ENCODE measurements around the gene JTB. TPM values are rescaled to one million over a fixed set of nuclear protein-coding genes. Genes with fewer than 3 reads are reported as not detected.
A peak's percentile ranks its signal among the peaks of the same experiment; 100 is the strongest.
"Not testable (repeated sequence)": the region's sequence is repeated elsewhere in the genome, so short reads cannot be mapped to it uniquely, and the experiment has no call there.

The JTB gene
- total RNA-seq, 4 donors from 2014 or later, result 88.8 to 303 (median 280) TPM

DNA sequence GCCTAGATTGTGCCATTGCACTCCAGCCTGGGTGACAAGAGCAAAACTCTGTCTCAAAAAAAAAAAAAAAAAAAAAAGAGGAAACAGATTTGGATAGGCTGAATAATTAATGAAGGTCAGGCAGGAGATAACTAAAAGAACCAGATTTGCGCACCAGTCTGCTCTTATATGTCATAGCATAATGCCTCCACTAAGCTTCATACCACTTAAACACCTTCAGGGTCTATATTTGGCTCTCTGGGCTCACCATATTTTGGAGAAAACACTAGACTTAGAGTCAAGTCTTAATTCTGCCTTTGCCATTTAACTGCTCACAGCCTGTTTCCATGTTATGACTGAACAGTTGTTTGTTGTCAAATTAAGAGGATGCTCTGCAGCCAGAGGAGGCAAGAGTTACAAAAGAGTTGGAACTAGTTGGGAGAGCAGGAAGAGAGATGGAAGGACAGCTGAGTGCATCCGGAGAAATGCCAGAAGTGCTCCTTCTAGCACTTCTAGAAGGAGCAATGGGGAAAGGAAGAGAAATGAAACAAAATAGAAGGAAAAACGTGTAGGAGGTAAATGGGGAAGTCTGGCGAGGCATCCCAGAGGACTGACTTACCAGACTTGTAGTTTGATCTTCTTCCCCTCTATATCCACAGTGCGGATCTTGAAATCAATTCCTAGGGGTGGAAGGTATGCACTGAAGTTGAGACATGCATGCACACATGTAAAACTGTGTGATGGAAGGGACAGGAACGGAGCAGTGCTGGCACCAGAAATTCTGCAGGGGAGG, 6.8 kb upstream of the JTB start:
- no peaks in the 10 kb centered on the region for H3K27me3 ChIP-seq
- H3K9me3 ChIP-seq, result no peaks in the 10 kb centered on the region
- WGBS, 2 donors (ENCODE audit: low coverage in 1 of 2), result 67 to 72% methylated on average over 6 of the region's 6 CpGs
- TF ChIP-seq POLR2A (IDR thresholded peaks at IDR 0.05) (no peak), EP300 (IDR thresholded peaks at IDR 0.05; ENCODE audit: low read depth) (no peak), POLR2AphosphoS5 (IDR thresholded peaks at IDR 0.05) (peak in 1 of 3 donors; percentile 13)
- TF ChIP-seq, protein P1, sequence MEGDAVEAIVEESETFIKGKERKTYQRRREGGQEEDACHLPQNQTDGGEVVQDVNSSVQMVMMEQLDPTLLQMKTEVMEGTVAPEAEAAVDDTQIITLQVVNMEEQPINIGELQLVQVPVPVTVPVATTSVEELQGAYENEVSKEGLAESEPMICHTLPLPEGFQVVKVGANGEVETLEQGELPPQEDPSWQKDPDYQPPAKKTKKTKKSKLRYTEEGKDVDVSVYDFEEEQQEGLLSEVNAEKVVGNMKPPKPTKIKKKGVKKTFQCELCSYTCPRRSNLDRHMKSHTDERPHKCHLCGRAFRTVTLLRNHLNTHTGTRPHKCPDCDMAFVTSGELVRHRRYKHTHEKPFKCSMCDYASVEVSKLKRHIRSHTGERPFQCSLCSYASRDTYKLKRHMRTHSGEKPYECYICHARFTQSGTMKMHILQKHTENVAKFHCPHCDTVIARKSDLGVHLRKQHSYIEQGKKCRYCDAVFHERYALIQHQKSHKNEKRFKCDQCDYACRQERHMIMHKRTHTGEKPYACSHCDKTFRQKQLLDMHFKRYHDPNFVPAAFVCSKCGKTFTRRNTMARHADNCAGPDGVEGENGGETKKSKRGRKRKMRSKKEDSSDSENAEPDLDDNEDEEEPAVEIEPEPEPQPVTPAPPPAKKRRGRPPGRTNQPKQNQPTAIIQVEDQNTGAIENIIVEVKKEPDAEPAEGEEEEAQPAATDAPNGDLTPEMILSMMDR (IDR thresholded peaks at IDR 0.05), result no peak
- H3K4me1 ChIP-seq, result peaks cover 0 to 29% (median 14%) of the 10 kb centered on the region in 4 donors
- peak overlapping the region; percentile 86 to 96 (median 86) for H3K27ac ChIP-seq
- in situ Hi-C loops (cut with MboI; ENCODE audit: low pct_ligation_motif_present in 1 of 4, low pct_unique_long_range_greater_than_20kb in 1 of 4, low sequenced_read_pairs in 3 of 4) (loop anchor here (5.0 to 25.0 kb wide), 8 partner anchors 170 to 472 kb away; partner anchors contain the start of genes ILF2 (in 2 of the 4), NPR1 (in 2 of the 4), S100A3 (in 1 of the 4) and S100A4 (in 1 of the 4)), intact Hi-C loops (cut with DNase I; ENCODE audit: low total_unique reads) (loop anchor here (2.0 to 10.0 kb wide), 2 partner anchors 188 to 310 kb away; partner anchors contain the start of genes ILF2 and NPR1)
- H3K36me3 ChIP-seq, result no peaks in the 10 kb centered on the region
- no peak for DNase-seq
- H3K4me3 ChIP-seq, result peak overlapping the region in 1 of 4 donors; percentile 67

DNA sequence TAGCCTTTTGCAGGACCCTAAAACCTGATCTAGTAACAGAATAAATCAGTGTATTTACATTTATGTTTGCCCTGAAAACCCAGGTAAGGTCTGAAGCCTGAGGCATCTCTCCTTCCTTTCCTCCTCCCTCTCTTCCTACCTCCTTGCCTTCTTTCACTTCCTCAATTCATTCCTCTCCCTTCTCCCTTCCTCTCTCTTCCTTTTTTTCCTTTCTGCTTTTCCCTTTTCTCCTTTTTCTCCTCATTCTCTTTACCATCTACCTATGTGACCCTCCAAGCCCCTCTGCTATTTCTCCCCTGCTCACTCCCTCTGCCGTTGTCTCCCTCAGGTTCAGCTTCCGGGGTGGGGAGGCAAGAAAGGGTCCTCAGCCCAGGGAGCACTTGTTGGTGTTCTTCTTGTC, 4.3 kb upstream of the JTB start:
- intact Hi-C loops (cut with DNase I; ENCODE audit: low total_unique reads) (loop anchor here (10.0 kb wide), 1 partner anchor 307 kb away; the partner anchor contains the start of genes ILF2 and NPR1), in situ Hi-C loops (cut with MboI; ENCODE audit: low pct_ligation_motif_present in 1 of 4, low pct_unique_long_range_greater_than_20kb in 1 of 4, low sequenced_read_pairs in 3 of 4) (loop anchor here (5.0 to 25.0 kb wide), 8 partner anchors 167 to 469 kb away; partner anchors contain the start of genes ILF2 (in 2 of the 4), NPR1 (in 2 of the 4), S100A3 (in 1 of the 4) and S100A4 (in 1 of the 4))
- 74 to 87% methylated on average over 2 of the region's 2 CpGs for WGBS, 2 donors (ENCODE audit: low coverage in 1 of 2)
- not testable (repeated sequence) for H3K4me3 ChIP-seq, H3K9me3 ChIP-seq, H3K27me3 ChIP-seq, H3K36me3 ChIP-seq, H3K27ac ChIP-seq, DNase-seq
- H3K4me1 ChIP-seq, result peaks cover 0 to 30% (median 21%) of the 10 kb centered on the region in 4 donors

DNA sequence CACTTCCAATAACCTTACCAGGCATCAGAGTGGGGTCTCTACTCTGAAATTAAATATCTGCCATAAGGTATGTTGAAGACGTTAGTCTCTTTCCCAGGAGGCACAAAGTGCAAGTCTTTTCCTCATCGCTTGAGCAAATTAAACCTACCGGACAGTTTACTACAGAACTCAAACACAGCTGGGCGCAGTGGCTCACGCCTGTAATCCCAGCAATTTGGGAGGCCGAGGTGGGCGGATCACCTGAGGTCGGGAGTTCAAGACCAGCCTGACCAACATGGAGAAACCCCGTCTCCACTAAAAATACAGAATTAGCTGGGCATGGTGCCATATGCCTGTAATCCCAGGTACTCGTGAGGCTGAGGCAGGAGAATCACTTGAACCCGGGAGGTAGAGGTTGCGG, 1.6 kb upstream of the JTB start:
- H3K27ac ChIP-seq; H3K4me3 ChIP-seq; DNase-seq; H3K27me3 ChIP-seq; intact Hi-C loops (cut with DNase I; ENCODE audit: low total_unique reads); H3K9me3 ChIP-seq: not testable (repeated sequence)
- peaks cover 8 to 22% (median 18%) of the 10 kb centered on the region in 4 donors for H3K4me1 ChIP-seq
- in situ Hi-C loops (cut with MboI; ENCODE audit: low pct_ligation_motif_present in 1 of 4, low pct_unique_long_range_greater_than_20kb in 1 of 4, low sequenced_read_pairs in 3 of 4), result loop anchor here (25.0 kb wide), 4 partner anchors 292 to 467 kb away; partner anchors contain the start of genes ILF2 (in 1 of the 4), NPR1 (in 1 of the 4), S100A3 (in 1 of the 4) and S100A4 (in 1 of the 4)
- 87 to 100% methylated on average over 2 to 12 of the region's 12 CpGs for WGBS, 2 donors (ENCODE audit: low coverage in 1 of 2)
- peaks cover 0 to 18% (median 9%) of the 10 kb centered on the region in 4 donors for H3K36me3 ChIP-seq

DNA sequence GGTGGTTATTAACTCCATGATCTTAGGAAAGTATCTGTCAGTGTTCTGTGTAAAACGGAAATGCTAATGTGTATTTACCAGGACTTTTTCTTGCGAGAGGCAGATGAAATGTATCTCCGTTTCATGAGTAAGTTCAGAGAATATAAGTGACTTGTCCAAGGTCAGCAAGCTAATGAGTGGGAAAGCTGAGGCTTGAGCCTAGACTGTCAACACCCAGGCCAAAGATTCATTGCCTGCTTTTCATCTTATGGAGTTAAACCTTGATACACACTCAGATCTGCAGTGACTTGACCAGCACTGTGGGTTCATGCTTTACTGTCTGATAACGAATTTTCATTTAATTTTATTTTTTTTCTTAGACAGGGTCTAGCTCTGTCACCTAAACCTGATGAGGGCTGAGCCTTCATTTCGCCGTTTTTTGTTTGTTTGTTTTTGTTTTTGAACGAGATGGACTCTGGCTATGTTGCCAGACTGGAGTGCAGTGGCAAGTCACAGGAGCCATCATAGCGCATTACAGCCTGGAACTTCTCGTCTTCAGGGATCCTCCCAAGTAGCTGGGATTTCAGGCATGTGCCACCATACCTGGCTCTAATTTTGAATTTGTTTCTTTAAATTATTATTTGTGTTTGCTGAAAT, 918 bp upstream of the JTB start:
- H3K27me3 ChIP-seq, result no peaks in the 10 kb centered on the region
- intact Hi-C loops (cut with DNase I; ENCODE audit: low total_unique reads), result no loop called here
- DNase-seq, result no peak
- peak overlapping the region; percentile 94 to 99 (median 96) for H3K27ac ChIP-seq
- in situ Hi-C loops (cut with MboI; ENCODE audit: low pct_ligation_motif_present in 1 of 4, low pct_unique_long_range_greater_than_20kb in 1 of 4, low sequenced_read_pairs in 3 of 4), result loop anchor here (25.0 kb wide), 4 partner anchors 291 to 466 kb away; partner anchors contain the start of genes ILF2 (in 1 of the 4), NPR1 (in 1 of the 4), S100A3 (in 1 of the 4) and S100A4 (in 1 of the 4)
- H3K4me3 ChIP-seq, result peak overlapping the region in 3 of 4 donors; percentile 94 to 99 (median 97)
- peaks cover 8 to 22% (median 18%) of the 10 kb centered on the region in 4 donors for H3K4me1 ChIP-seq
- H3K36me3 ChIP-seq, result peaks cover 0 to 20% (median 9%) of the 10 kb centered on the region in 4 donors
- no peaks in the 10 kb centered on the region for H3K9me3 ChIP-seq
- 36 to 56% methylated on average over 9 of the region's 9 CpGs for WGBS, 2 donors (ENCODE audit: low coverage in 1 of 2)
- no peak for TF ChIP-seq POLR2AphosphoS5 (IDR thresholded peaks at IDR 0.05)
- TF ChIP-seq, protein P1 (IDR thresholded peaks at IDR 0.05), result no peak
- TF ChIP-seq POLR2A (IDR thresholded peaks at IDR 0.05), result no peak
- no peak for TF ChIP-seq EP300 (IDR thresholded peaks at IDR 0.05; ENCODE audit: low read depth)

Measured in transverse colon (tissue), 4 donors.